T-cell (primary cell): Measurements from ENCODE around the gene CNTN2. TPM values are rescaled to one million over a fixed set of nuclear protein-coding genes. Genes with fewer than 3 reads are reported as not detected.
A peak's percentile ranks its signal among the peaks of the same experiment; 100 is the strongest.

Experiments
- ATAC-seq, 4 experiments: fragments of 200-7000 bp in 3 of 4; fragments of 150-1000 bp in 1 of 4; cut with Tn5 transposase; replicated peaks in 1 of 4; 1 replicate in 3 of 4; 2 replicates in 1 of 4; pipeline ENCODE4 v1.10.0; 2021; ENCODE audit warnings: moderate library complexity in 3 of 4, mild to moderate bottlenecking in 2 of 4, moderate number of reproducible peaks in 1 of 4
- CTCF ChIA-PET, 2 donors: fragments of 300-600 bp; sonication (Branson Sonifier 250); formaldehyde crosslinking; loops; one replicate each; lab custom pipeline; 2022; ENCODE audit warnings: antibody characterized with exemption in 2 of 2; lab: Charles Lee
- POLR2A ChIA-PET, 2 donors: fragments of 300-600 bp; sonication (Branson Sonifier 250); formaldehyde crosslinking; loops; one replicate each; lab custom pipeline; 2022; ENCODE audit warnings: antibody characterized with exemption in 2 of 2; lab: Charles Lee
- DNase-seq, 35 experiments: peaks; one replicate each; pipeline versions ENCODE4 v3.0.0 to v3.0.0-alpha.2; 2013 to 2023
- H3K27ac ChIP-seq: one replicate; pipeline ENCODE4 v1.5.1; 2013; ENCODE audit warnings: low read length
- H3K27me3 ChIP-seq, 2 experiments: replicated peaks in 1 of 2; 1 replicate in 1 of 2; 2 replicates in 1 of 2; pipeline versions ENCODE4 v1.6.1 to v1.7.0; 2013; ENCODE audit warnings: low read length in 1 of 2, mixed read lengths in 1 of 2; ENCODE audit not compliant: control insufficient read depth in 2 of 2, insufficient read depth in 2 of 2; ENCODE audit errors: extremely low read depth in 1 of 2
- H3K36me3 ChIP-seq, 2 donors: 1 replicate in 1 of 2; 2 replicates in 1 of 2; pipeline versions ENCODE4 v1.6.1 to v1.7.0; 2013; ENCODE audit warnings: low read length in 1 of 2; ENCODE audit not compliant: control insufficient read depth in 2 of 2, insufficient read depth in 1 of 2; ENCODE audit errors: extremely low read depth in 1 of 2
- H3K4me1 ChIP-seq, 2 experiments: 1 replicate in 1 of 2; 2 replicates in 1 of 2; pipeline versions ENCODE4 v1.6.1 to v1.7.0; 2013; ENCODE audit warnings: low read length in 2 of 2, mixed read lengths in 1 of 2; ENCODE audit not compliant: insufficient read depth in 2 of 2, control insufficient read depth in 1 of 2; ENCODE audit errors: extremely low read depth in 1 of 2
- H3K4me3 ChIP-seq, 2 donors: 1 replicate in 1 of 2; 2 replicates in 1 of 2; pipeline versions ENCODE4 v1.5.1 to v1.7.0; 2013; ENCODE audit warnings: mild to moderate bottlenecking in 2 of 2, low read length in 1 of 2, moderate library complexity in 1 of 2; ENCODE audit not compliant: control insufficient read depth in 1 of 2; ENCODE audit errors: extremely low read depth in 1 of 2
- H3K9me3 ChIP-seq: 2 replicates; pipeline ENCODE4 v1.7.0; 2013
- H3K27ac Mint-ChIP-seq, 2 donors: one replicate each; pipeline ENCODE4 v1.8.0; 2020 to 2021; ENCODE audit warnings: mild to moderate bottlenecking in 2 of 2, mixed read lengths in 2 of 2
- H3K27me3 Mint-ChIP-seq, 2 donors: one replicate each; pipeline ENCODE4 v1.8.0; 2021 to 2022; ENCODE audit warnings: mixed read lengths in 2 of 2
- H3K36me3 Mint-ChIP-seq: one replicate; pipeline ENCODE4 v1.8.0; 2021; ENCODE audit warnings: mixed read lengths
- H3K4me1 Mint-ChIP-seq, 3 donors: one replicate each; pipeline ENCODE4 v1.8.0; 2020 to 2022; ENCODE audit warnings: mixed read lengths in 3 of 3, mild to moderate bottlenecking in 1 of 3
- H3K4me3 Mint-ChIP-seq, 3 donors: one replicate each; pipeline ENCODE4 v1.8.0; 2020 to 2022; ENCODE audit warnings: mild to moderate bottlenecking in 3 of 3, mixed read lengths in 3 of 3, moderate library complexity in 3 of 3
- H3K9me3 Mint-ChIP-seq, 3 donors: one replicate each; pipeline ENCODE4 v1.8.0; 2020 to 2022; ENCODE audit warnings: mixed read lengths in 3 of 3
- WGBS: methylation state at CpG from one replicate; pipeline ENCODE4 v1.1.5; 2013; ENCODE audit warnings: missing lambda C conversion rate; ENCODE audit not compliant: insufficient coverage; 5-methylcytosine and 5-hydroxymethylcytosine counted together
- total RNA-seq, 35 experiments: library from RNA in 6 of 35; stranded (reverse) in 6 of 35; fragments of 120-200 nt in 1 of 35; gene quantifications; one replicate each; pipeline versions ENCODE4 v1.2.1 to v1.2.4 and lab custom pipeline; 2013 to 2026

The CNTN2 gene
- total RNA-seq, 5 donors from 2014 or later (not counting 1 experiment from before 2014, with no cell fraction given): not detected

DNA sequence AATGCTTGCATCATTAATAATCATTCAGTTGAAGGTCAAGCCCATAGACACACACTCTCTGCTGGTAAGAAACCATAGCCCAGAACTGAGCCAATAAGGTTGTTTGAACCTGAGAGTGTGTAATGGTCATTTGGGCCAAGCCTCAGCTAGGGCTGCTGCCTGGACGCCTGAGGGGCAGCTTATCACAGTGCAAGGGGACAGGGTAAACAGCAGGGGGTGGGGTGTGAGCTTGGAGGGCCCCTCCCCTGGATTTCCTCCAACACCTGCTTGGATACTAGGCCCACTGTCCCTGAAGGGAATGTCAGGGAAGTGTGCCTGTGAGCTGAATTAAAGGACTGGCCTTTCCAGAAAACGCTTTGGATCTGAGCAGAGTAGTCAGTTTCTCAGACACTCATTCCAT lies 24.6 kb upstream of the CNTN2 start:
- H3K36me3 Mint-ChIP-seq: no peaks in the 10 kb centered on the region
- H3K27me3 ChIP-seq: peaks cover 2 to 36% of the 10 kb centered on the region in 2 experiments
- no peak overlapping the region for H3K27ac ChIP-seq
- peaks cover 0 to 4% of the 10 kb centered on the region in 2 donors for H3K27me3 Mint-ChIP-seq
- no peak for ATAC-seq
- no peaks in the 10 kb centered on the region for H3K9me3 Mint-ChIP-seq
- H3K27ac Mint-ChIP-seq: no peak overlapping the region
- H3K4me3 Mint-ChIP-seq: no peak overlapping the region
- H3K36me3 ChIP-seq: no peaks in the 10 kb centered on the region
- CTCF ChIA-PET: no interaction called here
- DNase-seq: no peak
- no peaks in the 10 kb centered on the region for H3K4me1 Mint-ChIP-seq
- POLR2A ChIA-PET: interaction anchor here in 1 of 2 donors (0.6 kb wide), 1 partner anchor 52 kb away, joined by 5 read pairs; no protein-coding TSS in a partner anchor
- no peaks in the 10 kb centered on the region for H3K9me3 ChIP-seq
- 29% methylated on average over 1 of the region's 2 CpGs for WGBS
- no peaks in the 10 kb centered on the region for H3K4me1 ChIP-seq
- no peak overlapping the region for H3K4me3 ChIP-seq

- H3K4me3 Mint-ChIP-seq: no peak overlapping the region
- no peak overlapping the region for H3K4me3 ChIP-seq
- peaks cover 0 to 9% of the 10 kb centered on the region in 2 donors for H3K27me3 Mint-ChIP-seq
- ChIA-PET CTCF (no interaction called here), POLR2A (no interaction called here)
- WGBS: 100% methylated on average over 6 of the region's 9 CpGs
- no peaks in the 10 kb centered on the region for H3K9me3 Mint-ChIP-seq
- DNase-seq (no peak), ATAC-seq (no peak)
- no peaks in the 10 kb centered on the region for H3K36me3 Mint-ChIP-seq
- H3K27ac Mint-ChIP-seq: no peak overlapping the region
- H3K4me1 ChIP-seq: no peaks in the 10 kb centered on the region
- peaks cover 2 to 31% of the 10 kb centered on the region in 2 experiments for H3K27me3 ChIP-seq
- H3K4me1 Mint-ChIP-seq: no peaks in the 10 kb centered on the region
- H3K9me3 ChIP-seq: no peaks in the 10 kb centered on the region
- H3K27ac ChIP-seq: no peak overlapping the region
- H3K36me3 ChIP-seq: no peaks in the 10 kb centered on the region
Measured at GRCh38 chr1:205020466-205020865, 22.5 kb upstream of the CNTN2 start.

DNA sequence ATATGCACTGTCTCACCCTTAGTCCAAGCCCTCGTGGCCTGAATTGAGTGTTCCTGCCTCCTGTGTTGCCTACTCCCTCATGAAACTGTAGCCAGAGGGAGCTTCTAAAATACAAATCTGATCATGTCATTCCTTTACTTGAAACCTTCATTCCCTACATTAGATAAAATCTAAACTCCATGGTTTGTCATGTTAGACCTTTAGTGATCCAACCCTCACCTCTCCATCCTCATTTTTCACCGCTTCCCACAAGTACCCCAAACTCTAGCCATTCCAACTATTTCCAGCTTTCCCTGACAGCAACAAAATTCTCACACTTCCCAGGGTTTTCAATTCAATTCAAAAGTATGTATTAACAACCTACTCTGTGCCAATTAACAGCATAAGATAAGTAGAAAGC lies 18.3 kb upstream of the CNTN2 start:
- H3K36me3 ChIP-seq: no peaks in the 10 kb centered on the region
- H3K4me3 ChIP-seq: no peak overlapping the region
- no peaks in the 10 kb centered on the region for H3K36me3 Mint-ChIP-seq
- ChIA-PET CTCF (no interaction called here), POLR2A (no interaction called here)
- WGBS: 75% methylated on average over 2 of the region's 2 CpGs
- no peaks in the 10 kb centered on the region for H3K9me3 Mint-ChIP-seq
- no peak for DNase-seq
- no peak overlapping the region for H3K4me3 Mint-ChIP-seq
- H3K27me3 ChIP-seq: peaks cover 2 to 20% of the 10 kb centered on the region in 2 experiments
- H3K27ac Mint-ChIP-seq: no peak overlapping the region
- H3K4me1 Mint-ChIP-seq: no peaks in the 10 kb centered on the region
- H3K27me3 Mint-ChIP-seq: peaks cover 0 to 9% of the 10 kb centered on the region in 2 donors
- ATAC-seq: no peak
- H3K4me1 ChIP-seq: no peaks in the 10 kb centered on the region
- no peaks in the 10 kb centered on the region for H3K9me3 ChIP-seq
- no peak overlapping the region for H3K27ac ChIP-seq

DNA sequence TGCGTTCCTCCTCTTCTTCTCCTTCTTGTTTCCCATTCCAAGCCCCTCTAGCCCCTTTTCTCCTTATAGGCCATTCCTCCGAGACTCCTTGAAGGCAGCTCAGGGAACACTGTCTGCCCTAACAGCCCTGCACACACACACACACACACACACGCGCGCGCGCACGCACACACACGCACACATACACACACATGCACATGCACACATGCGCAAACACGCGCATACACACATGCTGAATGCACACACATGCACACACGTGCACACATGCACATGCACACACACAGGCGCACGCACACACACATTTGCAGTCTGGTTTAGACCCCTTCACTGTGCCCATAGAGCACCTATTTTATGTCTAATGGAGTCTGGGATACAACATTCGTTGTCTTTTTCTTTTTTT lies 17.8 kb upstream of the CNTN2 start:
- WGBS: 94% methylated on average over 12 of the region's 16 CpGs
- Histone ChIP-seq H3K36me3 (no peaks in the 10 kb centered on the region), H3K9me3 (no peaks in the 10 kb centered on the region), H3K27ac (no peak overlapping the region), H3K4me1 (no peaks in the 10 kb centered on the region), H3K27me3 (peaks cover under 1 to 19% of the 10 kb centered on the region in 2 experiments), H3K4me3 (no peak overlapping the region)
- ATAC-seq (no peak), DNase-seq (peak in 1 of 35 experiments; percentile 5)
- Mint-ChIP-seq H3K4me1 (no peaks in the 10 kb centered on the region), H3K9me3 (no peaks in the 10 kb centered on the region), H3K27me3 (peaks cover 0 to 10% of the 10 kb centered on the region in 2 donors), H3K4me3 (no peak overlapping the region), H3K36me3 (no peaks in the 10 kb centered on the region), H3K27ac (no peak overlapping the region)
- ChIA-PET CTCF (no interaction called here), POLR2A (no interaction called here)

DNA sequence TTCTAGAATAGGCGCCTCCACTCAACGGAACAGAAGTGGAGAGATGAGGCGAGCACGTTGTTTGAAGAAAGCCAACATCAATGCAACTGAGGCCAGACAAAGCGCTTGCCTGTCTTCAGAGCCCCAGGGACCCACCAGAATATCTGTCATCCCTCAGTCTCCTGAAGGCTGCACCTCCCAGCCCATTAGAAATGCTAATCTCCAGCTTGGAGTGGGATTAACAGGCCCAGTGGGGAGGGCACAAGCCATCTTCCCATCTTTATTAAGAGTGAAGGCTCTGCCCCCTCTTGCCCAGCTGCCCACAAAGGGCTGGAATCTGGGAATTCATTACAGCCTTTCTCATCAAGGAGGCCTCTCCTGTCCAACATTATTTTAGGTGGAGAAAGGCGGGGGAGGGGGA lies 16.8 kb upstream of the CNTN2 start:
- DNase-seq (no peak), ATAC-seq (no peak)
- no peak overlapping the region for H3K4me3 ChIP-seq
- Mint-ChIP-seq H3K36me3 (no peaks in the 10 kb centered on the region), H3K9me3 (no peaks in the 10 kb centered on the region), H3K27me3 (peaks cover 0 to 14% of the 10 kb centered on the region in 2 donors), H3K4me1 (no peaks in the 10 kb centered on the region), H3K4me3 (no peak overlapping the region), H3K27ac (no peak overlapping the region)
- CTCF ChIA-PET: no interaction called here
- H3K36me3 ChIP-seq: no peaks in the 10 kb centered on the region
- POLR2A ChIA-PET: no interaction called here
- H3K9me3 ChIP-seq: no peaks in the 10 kb centered on the region
- H3K27ac ChIP-seq: no peak overlapping the region
- 87% methylated on average over 3 of the region's 6 CpGs for WGBS
- H3K27me3 ChIP-seq: peaks cover 0 to 24% of the 10 kb centered on the region in 2 experiments
- no peaks in the 10 kb centered on the region for H3K4me1 ChIP-seq

DNA sequence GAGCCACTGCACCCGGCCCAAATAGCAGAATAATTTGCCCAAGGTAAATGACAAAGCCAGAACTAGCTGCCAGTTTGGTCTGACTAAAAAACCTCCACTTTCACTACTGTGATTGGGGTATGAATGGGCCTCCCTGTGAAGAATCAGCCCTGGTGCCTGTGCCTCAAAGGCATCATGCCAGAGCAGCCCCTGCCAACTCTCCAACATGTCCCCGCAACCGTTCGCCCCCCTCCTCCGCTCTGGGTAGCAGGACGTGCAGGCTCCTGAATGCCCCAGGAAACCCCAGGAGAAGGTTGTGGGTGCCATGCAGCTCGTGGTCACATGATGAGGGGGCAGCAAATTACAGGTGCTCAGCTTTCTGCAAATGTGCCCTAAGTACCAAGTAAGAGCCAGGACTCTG lies 14.6 kb upstream of the CNTN2 start:
- Histone ChIP-seq H3K27ac (no peak overlapping the region), H3K4me3 (no peak overlapping the region), H3K27me3 (peaks cover 0 to 26% of the 10 kb centered on the region in 2 experiments), H3K9me3 (no peaks in the 10 kb centered on the region), H3K4me1 (no peaks in the 10 kb centered on the region), H3K36me3 (no peaks in the 10 kb centered on the region)
- Mint-ChIP-seq H3K4me1 (no peaks in the 10 kb centered on the region), H3K9me3 (no peaks in the 10 kb centered on the region), H3K36me3 (no peaks in the 10 kb centered on the region), H3K4me3 (no peak overlapping the region), H3K27ac (no peak overlapping the region), H3K27me3 (peaks cover 0 to 19% of the 10 kb centered on the region in 2 donors)
- ChIA-PET CTCF (interaction anchor here in 1 of 2 donors (0.7 kb wide), 1 partner anchor 9 kb away, joined by 3 read pairs; no protein-coding TSS in a partner anchor), POLR2A (no interaction called here)
- ATAC-seq: no peak
- no peak for DNase-seq
- 62% methylated on average over 7 of the region's 7 CpGs for WGBS

- Mint-ChIP-seq H3K27me3 (peaks cover 0 to 19% of the 10 kb centered on the region in 2 donors), H3K9me3 (no peaks in the 10 kb centered on the region), H3K36me3 (no peaks in the 10 kb centered on the region), H3K4me3 (no peak overlapping the region), H3K4me1 (no peaks in the 10 kb centered on the region), H3K27ac (no peak overlapping the region)
- Histone ChIP-seq H3K9me3 (no peaks in the 10 kb centered on the region), H3K4me3 (no peak overlapping the region), H3K36me3 (no peaks in the 10 kb centered on the region), H3K27me3 (peaks cover 0 to 26% of the 10 kb centered on the region in 2 experiments), H3K4me1 (no peaks in the 10 kb centered on the region), H3K27ac (no peak overlapping the region)
- ATAC-seq: no peak
- DNase-seq: no peak
- WGBS: 69% methylated on average over 4 of the region's 4 CpGs
- CTCF ChIA-PET: no interaction called here
- POLR2A ChIA-PET: no interaction called here
Measured at GRCh38 chr1:205028924-205029323, 14.1 kb upstream of the CNTN2 start.
